Nephron (organoid): ENCODE data around the gene HRH1.
A peak's percentile ranks its signal among the peaks of the same experiment; 100 is the strongest.
"Not testable (repeated sequence)": the region's sequence is repeated elsewhere in the genome, so short reads cannot be mapped to it uniquely, and the experiment has no call there.

Experiments
- H3K27ac Mint-ChIP-seq, 3 experiments: 2 replicates each; pipeline ENCODE4 v1.8.0; 2020; ENCODE audit warnings: mixed read lengths in 3 of 3, mild to moderate bottlenecking in 2 of 3, moderate library complexity in 1 of 3
- H3K27me3 Mint-ChIP-seq: 2 replicates; pipeline ENCODE4 v1.8.0; 2021; ENCODE audit warnings: low read depth, mild to moderate bottlenecking, moderate library complexity, mixed read lengths
- H3K36me3 Mint-ChIP-seq: 2 replicates; pipeline ENCODE4 v1.8.0; 2020; ENCODE audit warnings: low read depth, mixed read lengths
- H3K4me1 Mint-ChIP-seq: 2 replicates; pipeline ENCODE4 v1.8.0; 2020; ENCODE audit warnings: mixed read lengths
- H3K4me3 Mint-ChIP-seq, 3 experiments: 2 replicates each; pipeline ENCODE4 v1.8.0; 2020; ENCODE audit warnings: mild to moderate bottlenecking in 3 of 3, mixed read lengths in 3 of 3, moderate library complexity in 2 of 3
- H3K9me3 Mint-ChIP-seq: 2 replicates; pipeline ENCODE4 v1.8.0; 2020; ENCODE audit warnings: mixed read lengths
- TF ChIP-seq, protein P1 (sequence below), 3 experiments: fragments of 200-600 bp; sonication (generic); IDR thresholded peaks; one replicate each; pipeline ENCODE4 v1.5.0; 2021; ENCODE audit warnings: antibody characterized with exemption in 3 of 3; ENCODE audit not compliant: unreplicated experiment in 3 of 3

HRH1 gene, protein sequence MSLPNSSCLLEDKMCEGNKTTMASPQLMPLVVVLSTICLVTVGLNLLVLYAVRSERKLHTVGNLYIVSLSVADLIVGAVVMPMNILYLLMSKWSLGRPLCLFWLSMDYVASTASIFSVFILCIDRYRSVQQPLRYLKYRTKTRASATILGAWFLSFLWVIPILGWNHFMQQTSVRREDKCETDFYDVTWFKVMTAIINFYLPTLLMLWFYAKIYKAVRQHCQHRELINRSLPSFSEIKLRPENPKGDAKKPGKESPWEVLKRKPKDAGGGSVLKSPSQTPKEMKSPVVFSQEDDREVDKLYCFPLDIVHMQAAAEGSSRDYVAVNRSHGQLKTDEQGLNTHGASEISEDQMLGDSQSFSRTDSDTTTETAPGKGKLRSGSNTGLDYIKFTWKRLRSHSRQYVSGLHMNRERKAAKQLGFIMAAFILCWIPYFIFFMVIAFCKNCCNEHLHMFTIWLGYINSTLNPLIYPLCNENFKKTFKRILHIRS

GRCh38 chr3:11154036-11154952, at the start of gene HRH1:
HRH1 (plus strand) TSS chr3:11154493; CDS start chr3:11259038, 104,545 bp downstream.
- peak within 1 kb of the TSS; percentile 65 to 71 (median 69) for H3K4me3 Mint-ChIP-seq
- H3K36me3 Mint-ChIP-seq = no peaks in the 10 kb centered on the region
- H3K27ac Mint-ChIP-seq = no peak within 1 kb of the TSS
- peaks cover 77% of the 10 kb centered on the region for H3K27me3 Mint-ChIP-seq
- H3K4me1 Mint-ChIP-seq = peaks cover 6% of the 10 kb centered on the region
- TF ChIP-seq, protein P1, sequence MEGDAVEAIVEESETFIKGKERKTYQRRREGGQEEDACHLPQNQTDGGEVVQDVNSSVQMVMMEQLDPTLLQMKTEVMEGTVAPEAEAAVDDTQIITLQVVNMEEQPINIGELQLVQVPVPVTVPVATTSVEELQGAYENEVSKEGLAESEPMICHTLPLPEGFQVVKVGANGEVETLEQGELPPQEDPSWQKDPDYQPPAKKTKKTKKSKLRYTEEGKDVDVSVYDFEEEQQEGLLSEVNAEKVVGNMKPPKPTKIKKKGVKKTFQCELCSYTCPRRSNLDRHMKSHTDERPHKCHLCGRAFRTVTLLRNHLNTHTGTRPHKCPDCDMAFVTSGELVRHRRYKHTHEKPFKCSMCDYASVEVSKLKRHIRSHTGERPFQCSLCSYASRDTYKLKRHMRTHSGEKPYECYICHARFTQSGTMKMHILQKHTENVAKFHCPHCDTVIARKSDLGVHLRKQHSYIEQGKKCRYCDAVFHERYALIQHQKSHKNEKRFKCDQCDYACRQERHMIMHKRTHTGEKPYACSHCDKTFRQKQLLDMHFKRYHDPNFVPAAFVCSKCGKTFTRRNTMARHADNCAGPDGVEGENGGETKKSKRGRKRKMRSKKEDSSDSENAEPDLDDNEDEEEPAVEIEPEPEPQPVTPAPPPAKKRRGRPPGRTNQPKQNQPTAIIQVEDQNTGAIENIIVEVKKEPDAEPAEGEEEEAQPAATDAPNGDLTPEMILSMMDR (IDR thresholded peaks at IDR 0.05; ENCODE audit: unreplicated experiment in 3 of 3) = no peak
- no peaks in the 10 kb centered on the region for H3K9me3 Mint-ChIP-seq

DNA sequence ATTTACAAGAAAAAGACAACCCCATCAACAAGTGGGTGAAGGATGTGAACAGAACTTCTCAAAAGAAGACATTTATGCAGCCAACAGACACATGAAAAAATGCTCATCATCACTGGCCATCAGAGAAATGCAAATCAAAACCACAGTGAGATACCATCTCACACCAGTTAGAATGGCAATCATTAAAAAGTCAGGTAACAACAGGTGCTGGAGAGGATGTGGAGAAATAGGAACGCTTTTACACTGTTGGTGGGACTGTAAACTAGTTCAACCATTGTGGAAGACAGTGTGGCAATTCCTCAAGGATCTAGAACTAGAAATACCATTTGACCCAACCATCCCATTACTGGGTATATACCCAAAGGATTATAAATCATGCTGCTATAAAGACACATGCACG, 41.0 kb upstream of the HRH1 start:
- not testable (repeated sequence) for H3K27ac Mint-ChIP-seq, H3K4me1 Mint-ChIP-seq, H3K36me3 Mint-ChIP-seq, H3K9me3 Mint-ChIP-seq, H3K4me3 Mint-ChIP-seq
- peaks cover 41% of the 10 kb centered on the region for H3K27me3 Mint-ChIP-seq

DNA sequence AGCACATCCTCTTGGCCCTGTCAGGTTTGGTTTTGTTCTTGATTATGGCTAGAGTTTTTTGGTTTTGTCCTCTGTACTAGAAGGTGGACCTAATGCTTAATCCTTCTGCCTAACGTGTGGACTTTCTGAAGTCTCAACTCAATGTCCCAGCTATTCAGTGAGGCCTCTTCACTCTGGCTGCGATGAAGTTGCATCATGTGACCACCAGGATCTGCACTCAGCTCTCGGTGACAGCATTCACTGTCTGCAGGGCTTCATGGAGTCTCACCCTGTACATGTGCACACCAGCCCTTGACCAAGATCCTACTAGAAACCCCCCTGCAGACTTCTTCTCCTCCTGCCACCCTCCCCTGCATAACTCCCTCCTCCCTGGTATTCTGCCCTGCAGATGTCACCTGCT, 38.7 kb upstream of the HRH1 start:
- H3K9me3 Mint-ChIP-seq = peaks cover 8% of the 10 kb centered on the region
- no peak overlapping the region for H3K27ac Mint-ChIP-seq
- H3K4me3 Mint-ChIP-seq = no peak overlapping the region
- H3K27me3 Mint-ChIP-seq = peaks cover 24% of the 10 kb centered on the region
- TF ChIP-seq, protein P1 (IDR thresholded peaks at IDR 0.05; ENCODE audit: unreplicated experiment in 3 of 3) = no peak
- H3K4me1 Mint-ChIP-seq = no peaks in the 10 kb centered on the region
- H3K36me3 Mint-ChIP-seq = no peaks in the 10 kb centered on the region

GRCh38 chr3:11116336-11117059, 37.8 kb upstream of the HRH1 start:
- Mint-ChIP-seq H3K27ac (no peak overlapping the region), H3K4me1 (no peaks in the 10 kb centered on the region), H3K27me3 (peaks cover 17% of the 10 kb centered on the region), H3K9me3 (peaks cover 8% of the 10 kb centered on the region), H3K4me3 (no peak overlapping the region), H3K36me3 (no peaks in the 10 kb centered on the region)
- TF ChIP-seq, protein P1 (IDR thresholded peaks at IDR 0.05; ENCODE audit: unreplicated experiment in 3 of 3) = no peak

- H3K36me3 Mint-ChIP-seq = no peaks in the 10 kb centered on the region
- H3K4me1 Mint-ChIP-seq = no peaks in the 10 kb centered on the region
- H3K4me3 Mint-ChIP-seq = no peak overlapping the region
- peaks cover 11% of the 10 kb centered on the region for H3K9me3 Mint-ChIP-seq
- peaks cover 10% of the 10 kb centered on the region for H3K27me3 Mint-ChIP-seq
- TF ChIP-seq, protein P1 (IDR thresholded peaks at IDR 0.05; ENCODE audit: unreplicated experiment in 3 of 3) = no peak
- H3K27ac Mint-ChIP-seq = no peak overlapping the region
Observed at GRCh38 chr3:11117591-11117990, 36.7 kb upstream of the HRH1 start.
